HL-60 (cell line): ENCODE measurements around the gene PTH2.
A peak's percentile ranks its signal among the peaks of the same experiment; 100 is the strongest.

Source experiments
- DNase-seq, 2 experiments: peaks; one replicate each; pipeline ENCODE4 v3.0.0-alpha.2; 2010 to 2020; ENCODE audit warnings: low read depth in 1 of 2, low spot score in 1 of 2
- H3K27ac ChIP-seq: fragments of 250-450 bp; sonication (Bioruptor Pico); replicated peaks from 2 replicates; pipeline ENCODE4 v1.5.1; 2020; ENCODE audit warnings: mild to moderate bottlenecking, moderate library complexity
- H3K27me3 ChIP-seq: fragments of 250-450 bp; sonication (Bioruptor Pico); 2 replicates; pipeline ENCODE4 v1.5.1; 2021; ENCODE audit warnings: mild to moderate bottlenecking, moderate library complexity; ENCODE audit not compliant: insufficient read depth, poor library complexity, severe bottlenecking
- H3K4me3 ChIP-seq: replicated peaks from 2 replicates; pipeline ENCODE4 v1.5.1; 2011; ENCODE audit warnings: mild to moderate bottlenecking, control low read depth, low read length; ENCODE audit not compliant: insufficient read depth
- GABPA ChIP-seq: IDR thresholded peaks from 2 replicates; pipeline ENCODE4 v1.6.1; 2012; ENCODE audit warnings: low read depth
- POLR2AphosphoS5 ChIP-seq: IDR thresholded peaks from 2 replicates; pipeline ENCODE4 v1.6.1; 2012; ENCODE audit warnings: low read depth
- REST ChIP-seq: IDR thresholded peaks from 2 replicates; pipeline ENCODE4 v1.6.1; 2012; ENCODE audit warnings: low read depth; ENCODE audit not compliant: insufficient replicate concordance
- SPI1 ChIP-seq: IDR thresholded peaks from 2 replicates; pipeline ENCODE4 v1.6.1; 2012; ENCODE audit warnings: low read depth, mild to moderate bottlenecking, borderline replicate concordance
- TF ChIP-seq, protein P1 (sequence below): IDR thresholded peaks from one replicate; pipeline ENCODE4 v1.5.1; 2011; ENCODE audit warnings: low read length, control low read depth, inconsistent platforms; ENCODE audit not compliant: insufficient read depth

The PTH2 gene

DNA sequence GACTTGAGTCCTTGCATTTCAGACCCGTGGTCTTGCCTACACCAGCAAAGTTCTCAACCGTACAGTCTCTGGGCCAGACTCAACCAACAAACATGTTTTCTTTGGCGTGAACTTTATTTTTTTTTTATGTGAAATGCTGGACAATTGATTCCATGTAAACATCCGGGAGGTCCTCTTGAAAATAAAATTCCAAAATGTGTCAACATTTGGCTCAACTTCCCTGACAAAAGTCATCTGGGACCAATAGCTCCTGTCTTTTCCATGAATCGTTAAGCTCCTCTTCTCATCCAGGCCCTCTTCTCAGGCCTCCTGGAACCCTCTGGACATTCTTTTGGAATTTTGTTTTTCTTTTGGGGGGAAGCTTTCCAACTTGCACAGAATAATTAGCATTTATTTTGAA lies 32.5 kb upstream of the PTH2 start:
- Histone ChIP-seq H3K27me3 (no peaks in the 10 kb centered on the region), H3K27ac (no peak overlapping the region), H3K4me3 (no peak overlapping the region)
- TF ChIP-seq REST (no peak), SPI1 (no peak), GABPA (no peak), POLR2AphosphoS5 (no peak)
- TF ChIP-seq, protein P1, sequence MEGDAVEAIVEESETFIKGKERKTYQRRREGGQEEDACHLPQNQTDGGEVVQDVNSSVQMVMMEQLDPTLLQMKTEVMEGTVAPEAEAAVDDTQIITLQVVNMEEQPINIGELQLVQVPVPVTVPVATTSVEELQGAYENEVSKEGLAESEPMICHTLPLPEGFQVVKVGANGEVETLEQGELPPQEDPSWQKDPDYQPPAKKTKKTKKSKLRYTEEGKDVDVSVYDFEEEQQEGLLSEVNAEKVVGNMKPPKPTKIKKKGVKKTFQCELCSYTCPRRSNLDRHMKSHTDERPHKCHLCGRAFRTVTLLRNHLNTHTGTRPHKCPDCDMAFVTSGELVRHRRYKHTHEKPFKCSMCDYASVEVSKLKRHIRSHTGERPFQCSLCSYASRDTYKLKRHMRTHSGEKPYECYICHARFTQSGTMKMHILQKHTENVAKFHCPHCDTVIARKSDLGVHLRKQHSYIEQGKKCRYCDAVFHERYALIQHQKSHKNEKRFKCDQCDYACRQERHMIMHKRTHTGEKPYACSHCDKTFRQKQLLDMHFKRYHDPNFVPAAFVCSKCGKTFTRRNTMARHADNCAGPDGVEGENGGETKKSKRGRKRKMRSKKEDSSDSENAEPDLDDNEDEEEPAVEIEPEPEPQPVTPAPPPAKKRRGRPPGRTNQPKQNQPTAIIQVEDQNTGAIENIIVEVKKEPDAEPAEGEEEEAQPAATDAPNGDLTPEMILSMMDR = no peak
- DNase-seq = no peak

DNA sequence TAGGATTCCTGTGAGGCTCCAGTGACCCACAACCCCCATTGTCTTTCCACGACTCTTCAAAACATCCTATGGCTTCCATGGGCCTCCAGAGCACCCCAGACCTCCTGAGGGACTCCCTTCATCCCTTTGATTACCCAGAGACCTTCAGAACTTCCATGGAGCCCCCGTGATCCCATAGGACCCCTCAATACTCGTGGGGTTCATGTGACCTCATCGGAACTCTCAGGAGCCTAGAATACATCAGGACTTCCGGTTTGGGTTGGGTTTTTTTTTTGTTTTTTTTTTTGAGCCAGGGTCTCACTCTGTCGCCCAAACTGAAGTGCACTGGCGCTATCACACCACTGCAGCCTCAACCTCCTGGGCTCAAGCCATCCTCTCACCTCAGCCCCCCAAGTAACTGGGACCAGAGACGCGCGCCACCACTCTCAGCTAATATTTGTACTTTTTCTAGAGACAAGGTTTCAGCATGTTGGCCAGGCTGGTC lies 30.6 kb upstream of the PTH2 start:
- Histone ChIP-seq H3K27ac (peak overlapping the region; percentile 97), H3K4me3 (peak overlapping the region; percentile 71), H3K27me3 (no peaks in the 10 kb centered on the region)
- TF ChIP-seq GABPA (no peak), SPI1 (no peak), REST (no peak), POLR2AphosphoS5 (no peak)
- TF ChIP-seq, protein P1 = no peak
- DNase-seq = peak in 1 of 2 experiments; percentile 67

GRCh38 chr19:49453013-49453756 lies 29.9 kb upstream of the PTH2 start, which contains the start of gene ALDH16A1:
TSS of gene ALDH16A1 (plus strand) at chr19:49453225. CDS start at chr19:49453332, 107 bp downstream.
- Histone ChIP-seq H3K4me3 (peak within 1 kb of the TSS; percentile 71), H3K27ac (peak within 1 kb of the TSS; percentile 97), H3K27me3 (no peaks in the 10 kb centered on the region)
- TF ChIP-seq GABPA (no peak), REST (peak; percentile 56), POLR2AphosphoS5 (peak; percentile 93), SPI1 (0 out of 2 replicates have a peak, but pooled peaks have one; percentile 11)
- TF ChIP-seq, protein P1 = no peak
- DNase-seq = peak; percentile 94 to 98
